KOPT-K1 (cell line): Measurements from ENCODE around the gene SLC47A1.

Experiments used
- H3K27ac ChIP-seq: fragments of 200-600 bp; sonication (generic); 2 replicates; pipeline ENCODE4 v1.5.1; 2016; ENCODE audit warnings: antibody characterized with exemption, mild to moderate bottlenecking, low read depth, low read length; ENCODE audit not compliant: poor library complexity, severe bottlenecking
- H3K36me3 ChIP-seq: fragments of 200-600 bp; sonication (generic); 2 replicates; pipeline ENCODE4 v1.5.1; 2017; ENCODE audit warnings: antibody characterized with exemption, mild to moderate bottlenecking, low read length, moderate library complexity; ENCODE audit not compliant: insufficient read depth
- H3K9me3 ChIP-seq: fragments of 200-600 bp; sonication (generic); 2 replicates; pipeline ENCODE4 v1.5.1; 2017; ENCODE audit warnings: antibody characterized with exemption, low read length, mild to moderate bottlenecking; ENCODE audit not compliant: insufficient read depth, poor library complexity, severe bottlenecking

SLC47A1 gene

DNA sequence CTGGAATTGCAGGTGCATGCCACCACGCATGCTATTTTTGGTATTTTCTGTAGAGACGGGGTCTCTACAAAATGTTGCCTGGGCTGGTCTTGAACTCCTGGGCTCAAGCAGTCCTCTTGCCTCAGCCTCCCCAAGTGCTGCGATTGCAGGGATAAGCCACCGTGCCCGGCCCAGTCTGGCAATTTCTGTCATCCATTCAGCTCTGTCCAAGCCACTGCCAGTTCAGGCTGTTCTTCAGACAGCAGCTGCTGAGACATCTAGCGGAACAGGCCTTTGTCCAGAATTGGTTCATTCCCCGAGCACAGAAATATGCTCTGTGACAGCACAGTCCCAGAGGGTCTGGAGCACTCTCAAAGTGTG lies 5.4 kb downstream of the SLC47A1 start:
- H3K36me3 ChIP-seq = no peaks in the 10 kb centered on the region
- H3K9me3 ChIP-seq = no peaks in the 10 kb centered on the region
- H3K27ac ChIP-seq = no peak overlapping the region

GRCh38 chr17:19539841-19540311 lies 6.2 kb downstream of the SLC47A1 start:
- no peaks in the 10 kb centered on the region for H3K9me3 ChIP-seq
- no peak overlapping the region for H3K27ac ChIP-seq
- no peaks in the 10 kb centered on the region for H3K36me3 ChIP-seq

DNA sequence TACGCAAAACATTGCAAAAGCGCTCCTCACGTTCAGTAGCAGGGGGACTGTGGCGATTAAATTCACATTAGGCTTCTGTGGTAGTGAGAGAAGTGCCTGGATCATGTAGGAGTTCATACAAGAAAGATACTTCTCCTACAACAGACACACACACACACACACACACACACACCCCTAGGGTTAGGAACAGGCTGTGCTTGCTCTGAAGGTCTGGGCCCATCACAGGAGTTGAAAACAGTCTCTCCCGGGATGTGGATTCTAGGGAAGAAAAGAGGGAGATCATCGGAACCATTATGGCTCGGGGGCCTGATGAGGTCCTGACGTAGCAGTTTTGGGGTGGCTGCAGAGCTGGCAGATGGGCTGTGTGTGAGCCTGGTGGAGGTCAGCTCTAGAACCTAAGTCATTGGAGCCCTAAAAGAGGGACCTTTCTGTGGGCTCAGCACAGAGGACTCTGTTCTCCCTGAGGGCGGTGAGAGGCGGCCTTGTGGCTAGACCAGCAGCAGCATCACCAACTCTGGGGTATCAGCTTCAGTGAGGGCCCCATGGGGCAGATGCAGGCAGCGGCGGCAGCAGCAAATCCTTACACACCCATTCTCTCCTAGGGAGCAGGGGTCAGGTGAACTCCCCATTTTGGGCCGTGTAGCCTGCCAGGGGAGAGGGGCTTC lies 7.2 kb downstream of the SLC47A1 start:
- H3K27ac ChIP-seq = no peak overlapping the region
- no peaks in the 10 kb centered on the region for H3K36me3 ChIP-seq
- no peaks in the 10 kb centered on the region for H3K9me3 ChIP-seq

- Histone ChIP-seq H3K36me3 (no peaks in the 10 kb centered on the region), H3K27ac (no peak overlapping the region), H3K9me3 (no peaks in the 10 kb centered on the region)
Measured at GRCh38 chr17:19541445-19541844, 7.8 kb downstream of the SLC47A1 start.

GRCh38 chr17:19542247-19542646 lies 8.6 kb downstream of the SLC47A1 start:
- no peaks in the 10 kb centered on the region for H3K36me3 ChIP-seq
- H3K9me3 ChIP-seq = no peaks in the 10 kb centered on the region
- H3K27ac ChIP-seq = no peak overlapping the region

- H3K27ac ChIP-seq = no peak overlapping the region
- no peaks in the 10 kb centered on the region for H3K9me3 ChIP-seq
- no peaks in the 10 kb centered on the region for H3K36me3 ChIP-seq
Measured at GRCh38 chr17:19544366-19544765, 10.7 kb downstream of the SLC47A1 start.

DNA sequence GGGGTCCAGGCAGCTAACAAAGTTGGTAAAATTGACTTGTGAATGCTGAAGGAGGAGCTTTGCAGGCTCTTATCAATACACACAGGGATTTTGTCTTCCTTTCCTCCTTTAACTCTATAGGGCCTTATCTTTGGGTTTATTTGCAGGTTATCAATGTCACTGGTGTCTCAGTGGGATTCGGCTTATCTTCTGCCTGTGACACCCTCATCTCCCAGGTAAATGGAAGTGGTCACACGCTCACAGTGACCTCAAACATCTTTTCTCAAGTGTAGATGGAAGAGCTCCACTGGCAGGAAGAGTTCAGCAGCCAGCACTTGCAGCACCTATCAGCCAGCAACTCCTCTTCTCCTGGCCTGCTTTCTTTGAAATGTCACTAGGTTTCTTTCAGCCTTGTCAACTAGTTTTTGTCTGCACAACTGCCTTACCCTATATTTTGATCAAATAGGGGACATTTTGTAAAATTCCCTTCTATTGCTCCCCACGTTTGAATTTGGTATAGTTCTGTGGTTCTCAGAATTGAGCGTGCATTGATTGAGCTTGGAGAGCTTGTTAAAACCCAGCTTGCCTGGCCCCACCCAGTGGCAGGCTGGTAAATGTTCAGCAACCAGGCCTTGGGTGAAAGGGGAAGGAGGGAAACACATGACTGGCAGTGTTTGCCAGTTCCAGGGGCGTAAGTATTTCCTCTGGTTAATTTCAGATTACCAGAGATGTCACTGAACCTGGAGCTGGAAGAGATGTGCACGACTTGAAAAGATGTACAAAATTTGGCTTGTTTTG lies 12.8 kb downstream of the SLC47A1 start:
- Histone ChIP-seq H3K27ac (no peak overlapping the region), H3K9me3 (no peaks in the 10 kb centered on the region)

GRCh38 chr17:19549746-19550623 lies 16.3 kb downstream of the SLC47A1 start:
- no peak overlapping the region for H3K27ac ChIP-seq
- no peaks in the 10 kb centered on the region for H3K9me3 ChIP-seq
- no peaks in the 10 kb centered on the region for H3K36me3 ChIP-seq

More for the DNA sequence above, 12.8 kb downstream of the SLC47A1 start:
- no peaks in the 10 kb centered on the region for H3K36me3 ChIP-seq

DNA sequence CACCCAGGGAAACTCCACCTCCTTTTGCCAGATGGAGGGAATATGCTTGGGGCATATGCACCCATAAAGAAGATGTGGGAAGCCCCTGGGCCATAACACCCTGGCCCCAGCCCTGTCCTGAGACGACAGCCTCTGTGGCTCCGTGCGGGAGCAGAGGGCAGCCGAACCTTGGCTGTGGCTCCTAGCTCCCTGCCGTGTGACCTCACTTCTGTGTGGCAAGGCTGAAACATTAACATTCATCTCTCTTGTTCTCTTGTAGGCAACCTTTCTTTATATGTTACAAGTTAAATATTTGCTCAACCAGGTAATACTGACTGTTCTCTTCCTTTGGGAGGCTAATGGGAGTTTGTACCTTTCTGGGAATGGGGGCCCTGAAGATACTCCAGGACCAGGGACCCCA lies 17.5 kb downstream of the SLC47A1 start:
- Histone ChIP-seq H3K9me3 (no peaks in the 10 kb centered on the region), H3K36me3 (no peaks in the 10 kb centered on the region), H3K27ac (no peak overlapping the region)

GRCh38 chr17:19551591-19552148 lies 18.0 kb downstream of the SLC47A1 start:
- Histone ChIP-seq H3K36me3 (no peaks in the 10 kb centered on the region), H3K27ac (no peak overlapping the region), H3K9me3 (no peaks in the 10 kb centered on the region)

DNA sequence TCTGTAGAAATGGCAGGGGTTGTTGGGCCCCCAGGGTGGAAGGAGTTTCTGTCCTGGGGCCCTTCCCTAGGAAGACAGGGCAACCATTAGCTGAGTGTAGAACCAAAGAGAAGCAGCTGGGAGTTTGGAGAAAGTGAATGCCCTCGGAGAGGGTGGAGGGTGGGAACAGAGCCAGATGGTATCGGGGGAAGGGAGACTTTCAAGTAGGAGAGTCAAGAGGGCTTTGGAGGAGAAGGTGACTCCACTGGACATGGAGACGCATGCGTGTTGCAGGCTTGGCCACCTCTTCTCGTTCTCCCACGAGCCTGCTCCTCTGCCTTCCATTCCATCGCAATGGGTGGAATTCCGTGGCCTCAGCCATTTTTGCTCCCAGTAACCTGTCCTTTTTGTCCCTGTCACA lies 19.4 kb downstream of the SLC47A1 start:
- Histone ChIP-seq H3K27ac (no peak overlapping the region), H3K9me3 (no peaks in the 10 kb centered on the region), H3K36me3 (no peaks in the 10 kb centered on the region)

- Histone ChIP-seq H3K27ac (no peak overlapping the region), H3K36me3 (no peaks in the 10 kb centered on the region), H3K9me3 (no peaks in the 10 kb centered on the region)
Measured at GRCh38 chr17:19554393-19554792, 20.7 kb downstream of the SLC47A1 start.

DNA sequence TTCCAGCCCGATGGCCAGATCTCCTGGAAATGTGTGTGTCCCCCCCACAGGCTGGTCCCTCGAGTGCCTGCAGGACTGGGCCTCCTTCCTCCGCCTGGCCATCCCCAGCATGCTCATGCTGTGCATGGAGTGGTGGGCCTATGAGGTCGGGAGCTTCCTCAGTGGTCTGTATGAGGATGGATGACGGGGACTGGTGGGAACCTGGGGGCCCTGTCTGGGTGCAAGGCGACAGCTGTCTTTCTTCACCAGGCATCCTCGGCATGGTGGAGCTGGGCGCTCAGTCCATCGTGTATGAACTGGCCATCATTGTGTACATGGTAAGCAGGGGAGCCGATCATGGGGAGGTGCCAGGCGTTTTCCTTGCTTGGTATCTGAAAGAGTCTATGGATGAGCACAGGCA lies 22.1 kb downstream of the SLC47A1 start:
- H3K36me3 ChIP-seq = no peaks in the 10 kb centered on the region
- H3K9me3 ChIP-seq = no peaks in the 10 kb centered on the region
- no peak overlapping the region for H3K27ac ChIP-seq

DNA sequence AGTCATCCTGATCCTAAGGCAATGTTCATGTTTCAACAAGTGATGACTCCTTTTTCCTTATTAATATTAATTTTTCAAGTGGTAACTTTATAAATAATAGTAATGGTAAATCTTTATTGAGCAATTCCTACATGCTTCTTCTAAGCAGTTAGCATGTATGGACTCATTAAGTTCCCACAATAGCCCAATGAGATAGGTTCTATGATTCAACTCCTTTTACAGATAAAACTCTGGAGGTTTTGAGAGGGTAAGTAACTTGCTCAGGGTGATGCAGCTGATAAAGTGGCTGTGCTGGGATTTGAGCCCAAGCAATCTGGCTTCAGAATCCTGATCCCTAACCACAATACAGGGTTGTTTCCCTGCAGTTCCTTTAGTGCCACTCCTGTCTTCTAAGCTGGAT lies 25.3 kb downstream of the SLC47A1 start:
- no peak overlapping the region for H3K27ac ChIP-seq
- no peaks in the 10 kb centered on the region for H3K9me3 ChIP-seq
- no peaks in the 10 kb centered on the region for H3K36me3 ChIP-seq
